HG02970 (cell line): ENCODE measurements around the gene PKN2.
"Not testable (repeated sequence)": the region's sequence is repeated elsewhere in the genome, so short reads cannot be mapped to it uniquely, and the experiment has no call there.

Experiments
- ATAC-seq: cut with Tn5 transposase; IDR thresholded peaks from one replicate; pipeline ENCODE4 v1.9.1; 2021; ENCODE audit warnings: mild to moderate bottlenecking, moderate library complexity, moderate number of reproducible peaks; ENCODE audit not compliant: unreplicated experiment, low FRiP score

Gene PKN2

DNA sequence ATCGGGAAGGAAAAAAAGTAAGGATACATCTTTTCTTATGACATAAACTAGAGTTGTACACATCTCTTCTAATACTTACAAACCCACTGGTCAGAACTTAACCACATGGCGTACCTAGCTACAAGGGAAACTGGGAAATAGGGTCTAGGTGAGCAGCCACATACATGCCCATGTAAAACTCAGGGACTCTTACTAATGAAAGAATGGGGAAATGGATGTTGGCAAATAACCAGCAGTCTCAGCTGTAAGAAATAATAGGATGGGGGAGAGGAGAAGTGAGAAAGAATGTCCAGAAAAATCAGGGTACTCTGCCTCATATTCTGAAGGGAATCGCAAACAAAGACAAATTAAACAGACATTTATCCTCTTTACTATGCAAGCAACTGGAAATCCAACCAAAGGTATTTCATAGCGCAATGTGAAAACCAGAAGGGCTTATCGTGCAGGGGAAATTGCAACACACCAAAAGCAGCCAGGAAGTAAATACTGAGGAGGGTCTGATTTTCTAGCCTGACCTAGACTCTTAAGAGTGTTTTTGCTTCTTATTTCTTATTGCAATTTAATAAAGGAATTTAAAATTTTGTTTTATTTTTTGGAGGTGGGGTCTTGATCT is 189.8 kb downstream of the PKN2 start:
- no peak for ATAC-seq

DNA sequence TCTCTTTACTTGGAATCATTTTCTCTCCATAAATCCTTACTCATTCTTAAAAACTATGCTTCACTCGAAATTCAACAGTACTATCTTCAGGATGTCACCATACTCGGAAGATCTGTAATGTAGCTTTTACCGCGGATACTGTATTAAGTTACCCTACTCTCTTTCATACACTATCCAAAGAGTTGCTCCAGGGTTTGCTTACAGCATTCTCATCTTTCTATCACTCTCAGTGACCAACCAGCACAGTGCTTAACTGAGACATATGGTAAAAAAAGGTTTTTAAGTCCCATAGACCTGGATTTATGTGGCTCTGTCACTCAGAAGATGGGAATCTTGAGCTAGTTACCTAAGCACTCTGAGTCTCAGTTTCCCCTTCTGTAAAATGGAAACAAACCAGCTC is 191.5 kb downstream of the PKN2 start:
- ATAC-seq, result no peak

DNA sequence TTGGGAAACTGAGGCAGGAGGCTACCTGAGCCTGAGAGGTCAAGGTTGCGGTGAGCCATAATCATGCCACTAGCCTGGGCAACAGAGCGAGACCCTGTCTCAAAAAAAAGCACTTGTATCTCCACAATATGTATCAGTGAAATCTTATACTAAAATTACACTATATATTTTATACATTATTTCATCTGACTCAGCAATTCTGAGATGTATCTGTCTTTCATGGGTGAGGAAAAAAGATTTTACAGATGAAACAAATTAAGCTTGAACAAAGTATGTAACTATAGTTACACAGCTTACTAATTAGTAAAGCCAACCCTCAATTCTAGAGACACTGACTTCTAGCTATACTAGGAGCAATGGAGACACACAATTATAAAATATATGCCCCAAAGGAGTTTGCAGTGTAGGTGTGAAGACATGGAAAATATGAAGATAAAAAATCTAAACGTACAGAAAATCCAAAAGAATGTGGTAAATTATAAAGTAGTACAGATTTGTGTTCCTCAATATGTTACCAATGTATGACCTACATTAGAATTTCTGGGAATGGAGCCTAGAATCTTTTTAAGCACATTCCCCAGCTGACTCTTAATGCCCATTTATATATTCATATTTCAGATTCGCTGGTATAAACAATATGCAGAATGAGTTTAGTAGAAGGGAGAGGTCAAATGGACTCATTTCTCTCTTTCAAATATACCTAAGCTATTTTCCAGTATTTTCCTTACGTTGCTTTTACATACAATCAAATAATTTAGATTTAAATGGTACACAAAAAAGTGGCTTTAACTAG is 192.7 kb downstream of the PKN2 start:
- ATAC-seq, result no peak

DNA sequence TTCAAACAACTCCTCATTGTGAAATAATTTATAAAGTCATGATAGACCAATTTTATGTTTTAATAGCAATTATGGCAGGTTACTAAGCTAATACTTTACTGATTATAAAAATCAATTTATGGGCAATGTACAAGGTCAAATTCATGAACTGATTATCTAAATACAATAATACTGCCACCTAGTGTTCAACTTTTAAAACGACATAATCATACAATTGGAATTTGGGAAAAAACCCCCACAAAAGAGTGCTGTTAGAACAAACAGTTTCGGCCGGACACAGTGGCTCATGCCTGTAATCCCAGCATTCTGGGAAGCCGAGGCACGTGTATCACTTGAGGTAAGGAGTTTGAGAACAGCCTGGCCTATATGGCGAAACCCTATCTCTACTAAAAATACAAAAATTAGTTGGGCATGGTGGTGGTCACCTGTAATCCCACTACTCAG is 193.3 kb downstream of the PKN2 start:
- ATAC-seq, result no peak

DNA sequence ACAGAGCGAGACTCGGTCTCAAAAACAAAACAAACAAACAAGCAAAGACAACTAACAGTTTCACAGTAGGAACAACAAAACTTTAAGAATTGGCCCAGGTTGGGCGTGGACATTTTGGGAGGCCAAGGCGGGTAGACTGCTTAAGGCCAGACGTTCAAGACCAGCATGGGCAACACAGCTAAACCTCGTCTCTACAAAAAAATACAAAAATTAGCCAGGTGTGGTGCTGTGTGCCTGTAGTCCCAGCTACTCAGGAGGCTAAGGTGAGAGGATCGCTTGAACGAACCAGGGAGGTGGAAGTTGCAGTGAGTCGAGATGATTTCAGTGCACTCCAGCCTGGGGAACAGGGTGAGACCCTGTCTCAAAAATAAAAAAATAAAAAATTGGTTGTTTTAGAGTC is 193.8 kb downstream of the PKN2 start:
- no peak for ATAC-seq

DNA sequence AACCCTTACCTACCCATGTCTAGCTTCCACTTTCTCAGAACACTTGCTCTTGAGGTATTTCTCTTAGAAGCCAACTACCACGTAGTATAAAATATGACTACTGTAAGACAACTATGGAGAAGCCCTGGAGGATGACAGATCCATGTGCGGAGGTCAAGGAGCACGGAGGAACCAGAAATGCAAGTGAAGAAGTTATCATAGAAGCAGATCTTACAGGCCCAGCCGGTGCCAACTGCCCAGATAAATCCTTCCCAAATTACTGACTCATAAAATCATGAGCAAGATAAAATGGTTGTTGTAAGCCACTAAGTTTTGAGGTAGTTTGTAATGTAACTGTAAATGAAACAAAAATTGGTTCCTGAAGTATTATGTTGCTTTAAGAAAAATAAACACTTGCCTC is 194.7 kb downstream of the PKN2 start:
- no peak for ATAC-seq

DNA sequence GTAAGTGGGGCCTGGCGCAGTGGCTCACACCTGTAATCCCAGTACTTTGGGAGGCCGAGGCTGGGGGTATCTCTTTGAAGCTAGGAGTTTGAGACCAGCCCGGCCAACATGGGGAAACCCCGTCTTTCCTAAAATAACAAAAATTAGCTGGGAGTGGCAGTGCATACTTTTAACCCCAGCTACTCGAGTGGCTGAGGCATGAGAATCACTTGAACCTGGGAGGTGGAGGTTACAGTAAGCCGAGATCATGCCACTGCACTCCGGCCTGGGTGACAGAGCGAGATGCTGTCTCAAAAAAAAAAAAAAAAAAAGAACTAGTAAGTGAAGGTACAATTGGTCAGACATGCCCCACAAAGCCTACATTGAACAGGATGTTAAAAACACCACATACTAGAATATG is 196.6 kb downstream of the PKN2 start:
- ATAC-seq, result not testable (repeated sequence)

DNA sequence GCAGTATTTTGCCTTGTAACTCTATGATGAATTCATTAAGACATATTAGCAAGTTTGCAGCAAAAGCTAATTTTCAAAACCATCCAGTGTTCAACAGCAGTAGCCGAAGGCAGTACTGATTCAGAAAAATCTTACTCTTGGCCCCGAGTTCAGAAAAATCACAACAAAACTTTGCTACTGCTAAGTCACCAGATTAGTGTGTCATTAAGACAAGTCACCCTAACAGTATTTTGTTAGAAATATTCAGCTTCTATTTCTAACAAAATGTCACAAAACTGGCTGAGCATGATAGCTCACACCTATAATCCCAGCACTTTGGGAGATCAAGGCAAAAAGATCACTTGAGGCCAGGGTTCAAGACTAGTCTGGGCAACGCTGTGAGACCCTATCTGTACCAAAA is 199.1 kb downstream of the PKN2 start:
- no peak for ATAC-seq
